Measurements from ENCODE around the gene CBX5. TPM values are rescaled to one million over a fixed set of nuclear protein-coding genes. Genes with fewer than 3 reads are reported as not detected.

CBX5 gene
- total RNA-seq, 1 donor from 2014 or later: 227 TPM

DNA sequence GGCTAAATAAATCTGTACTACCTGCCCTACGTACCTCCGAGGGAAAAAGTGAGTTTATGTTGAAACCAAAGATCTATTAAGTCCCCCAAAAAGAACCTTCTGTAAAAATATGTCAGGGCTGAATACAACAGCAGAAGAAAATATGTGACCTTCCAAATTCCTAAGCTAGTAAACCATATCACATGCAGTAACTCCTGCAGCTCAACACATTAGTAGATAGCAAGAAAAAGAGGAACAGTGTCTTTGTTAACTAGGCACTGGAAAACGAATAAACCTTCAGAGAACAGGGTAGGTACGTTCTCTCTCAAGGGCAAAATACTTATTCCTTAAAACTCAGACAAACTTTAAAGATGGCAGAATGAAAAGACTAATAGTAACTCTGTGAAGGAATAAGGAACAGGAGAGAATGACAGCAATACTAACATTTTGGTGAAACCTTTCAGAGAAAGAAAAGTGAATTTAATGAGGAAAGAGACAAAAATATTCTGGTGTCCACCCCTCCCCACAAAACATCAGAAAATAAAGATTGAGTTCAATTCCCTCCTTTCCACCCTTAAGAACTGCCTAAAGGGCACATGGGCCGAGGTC lies 18.0 kb downstream of the CBX5 start:
- H3K36me3 Mint-ChIP-seq: peaks cover 10% of the 10 kb centered on the region
- H3K4me1 Mint-ChIP-seq (ENCODE audit: unreplicated experiment): peaks cover 58% of the 10 kb centered on the region
- peak overlapping the region; percentile 44 for H3K4me3 Mint-ChIP-seq
- H3K27me3 Mint-ChIP-seq: no peaks in the 10 kb centered on the region
- no peak for DNase-seq (ENCODE audit: extremely low spot score, unreplicated experiment)
- H3K27ac Mint-ChIP-seq: peak overlapping the region; percentile 82
- peaks cover 4% of the 10 kb centered on the region for H3K9me3 Mint-ChIP-seq
- TF ChIP-seq, protein P1, sequence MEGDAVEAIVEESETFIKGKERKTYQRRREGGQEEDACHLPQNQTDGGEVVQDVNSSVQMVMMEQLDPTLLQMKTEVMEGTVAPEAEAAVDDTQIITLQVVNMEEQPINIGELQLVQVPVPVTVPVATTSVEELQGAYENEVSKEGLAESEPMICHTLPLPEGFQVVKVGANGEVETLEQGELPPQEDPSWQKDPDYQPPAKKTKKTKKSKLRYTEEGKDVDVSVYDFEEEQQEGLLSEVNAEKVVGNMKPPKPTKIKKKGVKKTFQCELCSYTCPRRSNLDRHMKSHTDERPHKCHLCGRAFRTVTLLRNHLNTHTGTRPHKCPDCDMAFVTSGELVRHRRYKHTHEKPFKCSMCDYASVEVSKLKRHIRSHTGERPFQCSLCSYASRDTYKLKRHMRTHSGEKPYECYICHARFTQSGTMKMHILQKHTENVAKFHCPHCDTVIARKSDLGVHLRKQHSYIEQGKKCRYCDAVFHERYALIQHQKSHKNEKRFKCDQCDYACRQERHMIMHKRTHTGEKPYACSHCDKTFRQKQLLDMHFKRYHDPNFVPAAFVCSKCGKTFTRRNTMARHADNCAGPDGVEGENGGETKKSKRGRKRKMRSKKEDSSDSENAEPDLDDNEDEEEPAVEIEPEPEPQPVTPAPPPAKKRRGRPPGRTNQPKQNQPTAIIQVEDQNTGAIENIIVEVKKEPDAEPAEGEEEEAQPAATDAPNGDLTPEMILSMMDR (conservative IDR thresholded peaks at IDR 0.05): no peak

DNA sequence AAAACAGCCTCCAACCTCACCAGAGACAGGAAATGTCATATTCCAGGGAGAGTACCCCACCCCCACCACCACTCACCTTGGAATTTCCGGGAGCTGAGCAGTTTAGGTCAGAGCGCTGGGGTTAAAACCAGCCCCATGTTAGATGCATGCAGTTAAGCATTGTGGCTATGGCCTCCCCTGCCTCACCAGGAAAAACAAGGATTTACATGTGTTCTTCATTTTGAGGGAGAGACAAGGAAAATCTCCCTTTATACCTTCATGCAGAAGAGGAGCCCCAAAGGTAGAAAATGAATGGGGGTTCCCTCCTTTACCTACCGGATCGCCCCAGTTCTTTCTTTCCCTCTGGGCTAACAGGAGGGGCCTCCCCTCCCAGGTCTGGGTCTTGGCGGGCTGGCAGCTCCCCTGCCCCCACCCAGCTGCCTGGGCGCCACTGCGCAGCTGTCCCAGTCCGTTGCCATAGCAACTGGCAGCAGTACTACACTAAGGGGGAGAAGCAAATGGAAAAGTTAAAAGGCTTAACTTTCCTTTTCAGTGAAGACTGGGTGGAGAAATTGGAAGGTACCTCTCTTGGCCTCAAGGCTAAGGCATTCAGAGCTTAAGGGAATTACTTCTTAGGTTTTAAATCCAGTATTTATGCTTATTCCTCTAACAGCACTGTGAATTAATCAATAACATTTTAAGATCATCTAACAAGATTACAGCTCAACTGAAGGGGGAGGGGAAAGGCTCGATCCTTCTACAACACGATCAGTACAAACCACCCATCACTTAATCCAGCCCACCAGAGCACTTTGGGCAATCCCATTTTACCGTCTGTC lies 20.5 kb downstream of the CBX5 start:
- no peaks in the 10 kb centered on the region for H3K27me3 Mint-ChIP-seq
- peaks cover 47% of the 10 kb centered on the region for H3K4me1 Mint-ChIP-seq (ENCODE audit: unreplicated experiment)
- TF ChIP-seq, protein P1 (conservative IDR thresholded peaks at IDR 0.05): no peak
- peaks cover 22% of the 10 kb centered on the region for H3K36me3 Mint-ChIP-seq
- peak overlapping the region; percentile 83 for H3K27ac Mint-ChIP-seq
- peak overlapping the region; percentile 83 for H3K4me3 Mint-ChIP-seq
- DNase-seq (ENCODE audit: extremely low spot score, unreplicated experiment): peak; percentile 83
- peaks cover 4% of the 10 kb centered on the region for H3K9me3 Mint-ChIP-seq

DNA sequence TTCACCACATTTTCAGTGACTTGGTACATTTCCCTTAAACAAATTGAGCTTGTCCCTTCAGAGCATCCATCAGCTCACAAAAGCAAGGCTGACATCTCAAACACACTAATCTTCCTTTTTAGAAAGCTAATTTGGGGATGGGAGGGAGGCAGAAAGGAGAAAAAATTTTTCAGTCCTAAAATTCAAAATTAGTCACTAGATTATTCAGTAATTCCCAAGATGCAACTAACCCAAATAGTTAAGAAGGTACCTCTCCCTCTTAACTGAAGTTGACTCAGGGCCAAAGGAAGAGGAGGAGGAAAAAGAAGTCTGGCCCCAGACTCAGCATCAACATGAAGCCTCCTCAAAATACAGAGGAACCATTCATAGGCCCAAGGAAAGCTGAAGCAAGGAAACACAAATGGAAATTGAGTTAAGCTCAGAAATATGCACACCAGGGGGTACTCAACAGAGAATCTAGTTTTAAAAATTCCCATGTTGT lies 21.7 kb downstream of the CBX5 start:
- TF ChIP-seq, protein P1 (conservative IDR thresholded peaks at IDR 0.05): no peak
- Mint-ChIP-seq H3K27me3 (no peaks in the 10 kb centered on the region), H3K4me3 (peak overlapping the region; percentile 83), H3K4me1 (ENCODE audit: unreplicated experiment) (peaks cover 47% of the 10 kb centered on the region), H3K36me3 (peaks cover 22% of the 10 kb centered on the region), H3K27ac (peak overlapping the region; percentile 61), H3K9me3 (peaks cover 4% of the 10 kb centered on the region)
- no peak for DNase-seq (ENCODE audit: extremely low spot score, unreplicated experiment)

DNA sequence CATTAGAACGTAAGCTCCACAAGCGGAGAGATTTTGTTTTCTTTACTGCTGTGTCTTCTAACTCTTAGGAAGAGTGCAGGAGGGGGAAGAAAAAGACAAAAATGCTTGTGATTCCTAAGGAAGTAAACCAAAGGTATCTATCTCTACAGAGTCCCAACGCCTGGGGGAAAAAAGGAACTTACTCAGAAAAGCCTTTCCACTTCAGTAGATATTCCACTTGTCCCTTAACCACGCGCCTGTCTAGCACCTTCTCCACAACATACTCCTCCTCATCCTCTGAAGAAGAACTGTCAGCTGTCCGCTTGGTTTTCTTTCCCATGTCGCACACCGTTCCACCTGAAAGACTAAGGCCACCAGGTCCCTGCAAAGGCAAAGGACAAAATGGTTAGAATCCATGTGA lies 22.6 kb downstream of the CBX5 start:
- DNase-seq (ENCODE audit: extremely low spot score, unreplicated experiment): no peak
- H3K36me3 Mint-ChIP-seq: peaks cover 19% of the 10 kb centered on the region
- H3K4me1 Mint-ChIP-seq (ENCODE audit: unreplicated experiment): peaks cover 41% of the 10 kb centered on the region
- H3K4me3 Mint-ChIP-seq: peak overlapping the region; percentile 54
- TF ChIP-seq, protein P1 (conservative IDR thresholded peaks at IDR 0.05): no peak
- no peaks in the 10 kb centered on the region for H3K27me3 Mint-ChIP-seq
- peak overlapping the region; percentile 61 for H3K27ac Mint-ChIP-seq
- peaks cover under 1% of the 10 kb centered on the region for H3K9me3 Mint-ChIP-seq

DNA sequence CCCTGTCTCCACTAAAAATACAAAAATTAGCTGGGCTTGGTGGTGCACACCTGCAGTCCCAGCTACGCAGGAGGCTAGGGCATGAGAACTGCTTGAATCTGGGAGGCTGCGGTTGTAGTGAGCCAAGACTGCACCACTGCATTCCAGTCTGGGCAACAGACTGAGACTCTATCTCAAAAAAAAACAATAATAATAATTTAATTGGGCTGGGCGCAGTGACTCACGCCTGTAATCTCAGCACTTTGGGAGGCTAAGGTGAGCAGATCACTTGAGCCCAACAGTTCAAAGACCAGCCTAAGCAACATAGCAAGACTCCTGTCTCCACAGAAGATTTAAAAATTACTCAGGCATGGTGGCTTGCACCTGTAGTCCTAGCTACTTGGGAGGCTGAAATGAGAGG lies 26.7 kb downstream of the CBX5 start:
- no peaks in the 10 kb centered on the region for H3K9me3 Mint-ChIP-seq
- TF ChIP-seq, protein P1 (conservative IDR thresholded peaks at IDR 0.05): no peak
- H3K4me3 Mint-ChIP-seq: no peak overlapping the region
- H3K27me3 Mint-ChIP-seq: no peaks in the 10 kb centered on the region
- H3K27ac Mint-ChIP-seq: no peak overlapping the region
- DNase-seq (ENCODE audit: extremely low spot score, unreplicated experiment): no peak
- peaks cover 18% of the 10 kb centered on the region for H3K4me1 Mint-ChIP-seq (ENCODE audit: unreplicated experiment)
- peaks cover 33% of the 10 kb centered on the region for H3K36me3 Mint-ChIP-seq
